GM19099 (cell line): ENCODE results near the gene PIK3CB.

Experiments
- POLR2A ChIP-seq: IDR thresholded peaks from 3 replicates; pipeline ENCODE4 v1.6.1; 2011; ENCODE audit warnings: low read depth; ENCODE audit not compliant: insufficient read length; ENCODE audit errors: extremely low read depth

Gene PIK3CB

DNA sequence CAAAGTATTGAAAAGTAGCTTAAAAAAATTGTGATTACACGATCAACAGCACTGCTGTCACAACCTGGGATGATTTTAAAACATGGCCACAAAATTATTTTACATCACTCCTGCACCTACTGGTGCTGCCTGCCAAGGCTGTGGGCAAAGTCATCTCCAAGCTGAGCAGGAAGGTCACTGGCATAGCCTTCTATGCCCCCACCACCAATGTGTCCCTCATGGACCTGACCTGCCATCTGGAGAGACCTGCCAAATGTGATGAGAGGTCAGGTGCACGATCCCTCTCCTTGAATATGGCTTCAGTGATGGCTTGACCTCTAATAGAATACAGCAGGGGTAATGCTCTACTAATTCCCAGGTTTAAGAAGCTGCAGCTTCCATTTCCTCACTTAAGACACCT, 57.8 kb downstream of the PIK3CB start:
- TF ChIP-seq POLR2A, result no peak

DNA sequence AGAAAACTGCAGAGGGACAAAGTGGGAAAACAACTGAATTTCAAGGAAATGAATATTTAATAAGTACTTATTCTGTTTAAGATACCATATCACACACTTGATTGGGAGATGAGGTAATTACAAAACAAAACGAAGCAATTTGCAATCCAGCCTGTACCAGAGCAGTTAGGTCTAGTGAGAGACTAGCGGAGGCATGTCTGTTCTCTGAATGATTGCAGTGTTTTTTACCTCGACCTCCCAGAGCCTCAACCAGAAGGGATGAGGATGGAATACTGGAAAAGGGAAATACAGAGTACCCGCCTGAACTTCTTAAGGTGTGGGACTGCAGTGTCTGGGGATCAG, 59.5 kb downstream of the PIK3CB start:
- TF ChIP-seq POLR2A, result no peak

- TF ChIP-seq POLR2A, result no peak
These were observed 60.0 kb downstream of the PIK3CB start for GRCh38 chr3:138774529-138775253.

GRCh38 chr3:138771585-138771984, 63.1 kb downstream of the PIK3CB start:
- TF ChIP-seq POLR2A, result no peak

DNA sequence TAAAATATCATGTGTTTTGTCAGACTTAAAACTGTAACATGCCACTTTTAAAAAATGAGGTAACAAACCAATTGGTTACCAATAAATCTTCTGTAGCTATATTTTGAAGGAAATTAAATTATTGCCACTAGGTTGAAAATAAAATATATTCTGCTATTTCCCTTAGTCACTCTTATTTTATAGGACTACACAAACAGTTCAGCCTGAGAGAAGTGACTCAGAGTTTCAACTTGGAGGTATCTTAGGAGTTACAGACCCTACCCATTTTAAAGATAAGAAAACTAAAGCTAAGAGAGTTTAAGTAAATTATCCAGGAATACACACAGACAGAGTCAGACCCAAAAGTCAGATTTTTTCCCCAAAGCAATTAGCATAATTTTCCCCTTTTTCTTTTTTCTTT, 65.1 kb downstream of the PIK3CB start:
- no peak for TF ChIP-seq POLR2A

DNA sequence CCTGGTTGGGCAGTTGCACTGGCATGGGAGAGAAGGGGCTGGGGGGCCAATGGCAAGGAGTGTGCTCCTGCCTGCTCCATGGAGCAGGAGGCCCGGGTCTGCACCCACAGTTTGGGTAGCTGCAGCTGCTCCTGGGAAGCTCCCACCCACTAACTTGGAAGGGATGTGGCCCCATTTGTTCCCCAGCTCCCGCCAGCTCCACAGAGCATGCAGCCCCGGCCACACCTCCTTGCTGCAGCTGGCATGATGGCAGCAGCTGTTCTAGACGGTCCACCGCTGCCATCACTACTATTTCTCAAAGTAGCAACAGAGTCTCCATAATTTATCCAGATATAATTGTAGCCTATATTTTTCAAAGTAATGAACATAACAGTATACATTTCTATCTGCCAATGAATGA, 65.8 kb downstream of the PIK3CB start:
- TF ChIP-seq POLR2A, result no peak

- TF ChIP-seq POLR2A, result no peak
These were observed 66.6 kb downstream of the PIK3CB start for GRCh38 chr3:138768125-138768524.

DNA sequence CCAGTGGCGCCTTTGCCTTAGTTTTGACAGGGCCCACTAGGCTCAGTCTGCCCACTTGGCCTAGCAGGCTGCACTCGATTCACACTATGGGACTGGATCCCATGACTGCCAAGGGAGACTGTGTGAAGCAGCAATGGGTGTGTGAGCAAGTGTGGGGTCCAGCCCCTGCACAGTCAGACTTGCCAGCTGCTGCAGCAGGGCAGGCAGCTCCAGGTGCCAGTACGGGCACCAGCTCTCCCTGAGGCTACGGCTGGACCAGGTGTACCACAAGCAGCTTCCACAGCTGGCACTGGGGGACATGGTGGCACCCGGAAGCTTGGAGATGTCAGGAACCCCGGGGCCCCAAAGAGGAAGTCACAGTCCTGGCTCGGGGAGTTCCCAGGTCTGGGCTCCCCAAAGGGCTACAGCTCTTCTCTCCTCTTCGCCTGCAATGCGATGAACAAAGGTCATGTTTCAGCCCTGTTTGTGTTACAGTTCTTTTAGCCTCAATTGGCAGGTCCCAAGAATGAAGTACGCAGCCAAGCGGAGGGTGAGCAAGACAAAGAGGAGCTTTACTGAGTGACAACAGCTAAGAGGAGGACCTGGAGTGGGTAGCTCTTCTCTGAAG, 67.1 kb downstream of the PIK3CB start:
- no peak for TF ChIP-seq POLR2A

DNA sequence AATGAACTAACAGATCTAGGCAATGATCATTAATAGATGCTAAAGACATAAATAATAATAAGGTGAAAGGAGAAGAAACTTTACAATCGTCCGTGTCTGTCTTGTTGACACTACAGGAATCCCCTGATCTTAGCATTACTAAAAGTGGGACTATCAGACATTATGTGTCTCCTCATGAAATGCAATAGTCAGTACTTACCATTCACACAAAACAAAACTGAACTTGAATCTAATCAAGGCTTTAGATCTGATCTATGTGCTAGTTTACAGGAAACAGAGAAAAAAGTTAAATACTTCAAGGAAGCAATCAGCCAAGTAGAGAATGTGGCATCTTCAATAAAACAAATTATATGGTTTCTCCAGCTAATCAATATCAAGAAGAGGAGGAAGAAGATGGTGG, 73.7 kb downstream of the PIK3CB start:
- no peak for TF ChIP-seq POLR2A

GRCh38 chr3:138748190-138748589, 86.5 kb downstream of the PIK3CB start:
- no peak for TF ChIP-seq POLR2A

DNA sequence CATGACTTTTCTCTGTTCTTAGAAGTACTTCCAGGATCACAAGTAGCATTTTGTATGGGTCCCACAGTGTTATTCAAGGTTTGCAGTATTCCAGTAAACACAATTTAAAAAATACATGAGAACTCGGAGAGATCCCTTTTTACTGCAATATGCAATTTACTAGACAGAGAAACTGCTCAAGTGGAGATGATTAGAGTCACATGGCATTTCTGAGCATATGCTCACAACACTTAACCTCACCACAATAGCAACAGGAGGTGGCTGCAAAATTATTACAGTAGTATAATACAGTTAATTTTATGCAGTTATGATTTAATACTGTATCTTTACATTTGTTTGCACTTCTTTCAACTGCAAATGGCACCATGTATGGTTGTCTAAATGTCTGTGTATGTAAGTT, 87.5 kb downstream of the PIK3CB start:
- no peak for TF ChIP-seq POLR2A

DNA sequence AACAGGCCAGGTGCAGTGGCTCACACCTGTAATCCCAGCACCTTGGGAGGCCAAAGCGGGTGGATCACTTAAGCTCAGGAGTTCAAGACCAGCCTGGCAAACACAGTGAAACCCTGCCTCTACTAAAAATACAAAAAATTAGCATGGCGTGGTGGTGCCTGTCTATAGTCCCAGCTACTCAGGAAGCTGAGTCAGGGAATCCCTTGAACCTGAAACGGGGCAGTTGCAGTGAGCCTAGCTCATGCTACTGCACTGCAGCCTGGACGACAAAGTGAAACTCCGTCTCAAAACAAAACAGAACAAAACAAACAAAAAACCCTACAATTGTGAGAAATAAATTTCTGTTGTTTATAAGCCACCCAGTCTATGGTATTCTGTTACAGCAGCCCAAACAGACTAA, 94.7 kb downstream of the PIK3CB start:
- TF ChIP-seq POLR2A, result no peak

DNA sequence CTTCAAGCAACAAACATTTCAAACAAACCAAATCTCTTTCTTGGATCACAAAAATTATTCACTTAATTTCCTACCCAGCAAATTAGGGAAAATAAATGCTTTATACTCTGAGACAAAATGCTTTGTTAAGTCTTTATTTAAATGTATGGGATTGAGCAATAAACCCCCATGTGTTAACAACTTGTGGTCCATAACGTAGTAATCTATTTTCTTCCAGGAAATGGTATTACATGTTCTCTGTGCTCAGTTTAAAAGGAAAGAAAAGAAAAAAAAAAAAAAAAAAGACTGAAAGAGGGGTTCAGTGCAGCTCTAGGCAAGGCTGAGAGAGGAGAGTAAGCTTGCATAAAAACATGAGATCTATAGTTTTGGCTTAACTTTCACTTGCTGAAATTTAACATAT, 102.3 kb downstream of the PIK3CB start:
- no peak for TF ChIP-seq POLR2A

DNA sequence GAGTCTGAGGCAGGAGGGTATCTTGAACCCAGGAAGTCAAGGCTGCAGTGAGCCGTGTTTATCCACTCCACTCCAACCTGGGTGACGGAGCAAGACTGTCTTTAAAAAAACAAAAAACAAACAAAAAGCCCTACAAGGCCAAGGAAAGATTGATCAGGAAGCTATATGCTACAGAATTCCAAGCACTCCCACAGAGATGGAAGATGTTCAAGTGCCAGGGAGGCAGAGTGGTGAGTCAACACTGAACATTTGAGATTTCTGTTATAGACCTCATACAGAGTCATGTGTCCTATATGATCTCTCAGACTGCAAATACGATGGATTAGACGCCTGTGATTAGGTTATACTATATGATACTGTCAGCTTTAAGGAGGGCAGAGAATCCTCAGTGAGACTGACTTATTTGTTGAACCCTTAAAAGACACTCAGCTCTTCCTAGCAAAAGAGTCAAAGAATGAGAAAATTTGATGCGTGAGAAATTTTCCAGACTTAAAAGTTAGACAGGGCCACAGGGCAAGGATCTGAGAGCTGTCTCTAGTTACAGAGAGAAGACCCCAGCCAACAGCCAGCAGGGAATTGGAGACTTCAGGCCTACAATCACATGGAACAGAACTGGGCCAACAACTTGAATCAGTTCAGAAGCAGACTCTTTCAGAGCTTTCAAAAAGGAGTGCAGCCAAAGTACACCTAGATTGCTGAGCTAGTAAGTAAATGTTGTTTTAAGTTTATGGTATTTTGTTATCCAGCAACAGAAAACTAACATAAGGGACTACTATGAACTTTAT, 107.6 kb downstream of the PIK3CB start:
- no peak for TF ChIP-seq POLR2A

DNA sequence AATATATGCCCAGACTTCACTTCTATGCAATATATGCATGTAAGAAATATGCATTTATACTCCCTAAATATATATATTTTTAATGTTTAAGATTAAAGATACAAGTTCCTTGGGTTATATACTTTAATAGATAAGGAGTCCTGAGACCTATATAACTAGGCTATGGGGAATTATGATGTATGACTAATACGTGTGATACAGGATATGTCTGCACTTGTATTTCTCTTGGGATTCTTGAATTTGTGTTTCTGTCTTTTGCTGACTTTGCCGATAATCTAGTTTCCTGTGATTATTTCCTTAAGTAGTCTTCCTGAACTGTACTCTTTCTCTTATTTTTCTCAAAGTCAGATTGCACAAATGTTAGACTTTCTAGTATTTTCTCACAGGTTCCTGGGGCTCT, 109.6 kb downstream of the PIK3CB start:
- TF ChIP-seq POLR2A, result no peak

DNA sequence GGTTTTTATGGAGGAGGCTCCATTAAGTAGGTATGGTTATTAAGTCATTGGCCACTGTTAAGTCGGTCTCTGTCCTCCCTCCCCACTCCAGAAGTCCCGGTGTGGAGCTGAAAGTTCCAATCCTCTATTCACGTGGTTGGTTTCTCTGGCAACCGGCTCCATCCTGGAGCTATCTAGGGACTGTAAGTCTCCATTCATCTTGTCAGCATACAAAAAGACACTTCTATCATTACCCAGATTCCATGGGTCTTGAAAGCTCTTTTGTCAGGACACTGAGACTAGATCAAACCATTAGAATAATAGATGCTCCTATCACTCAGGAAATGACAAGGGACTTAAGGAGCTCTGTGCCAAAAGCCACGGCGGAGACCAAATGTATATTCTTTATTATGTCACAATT, 110.3 kb downstream of the PIK3CB start:
- no peak for TF ChIP-seq POLR2A
